ES-I3 (cell line): ENCODE results near the gene RYR2.
"Not testable (repeated sequence)": the region's sequence is repeated elsewhere in the genome, so short reads cannot be mapped to it uniquely, and the experiment has no call there.

ENCODE experiments used
- H3K36me3 ChIP-seq: 2 replicates; pipeline ENCODE4 v1.6.1; 2013; ENCODE audit warnings: mild to moderate bottlenecking, low read length, control low read depth, moderate library complexity; ENCODE audit not compliant: insufficient read depth
- H3K4me1 ChIP-seq: 2 replicates; pipeline ENCODE4 v1.6.1; 2013; ENCODE audit warnings: mild to moderate bottlenecking, control low read depth, low read length; ENCODE audit not compliant: insufficient read depth
- H3K9ac ChIP-seq: 2 replicates; pipeline ENCODE4 v1.6.1; 2013; ENCODE audit warnings: low read depth, mild to moderate bottlenecking, low read length, moderate library complexity
- H3K9me3 ChIP-seq: 2 replicates; pipeline ENCODE4 v1.6.1; 2013; ENCODE audit warnings: mild to moderate bottlenecking, low read length, moderate library complexity; ENCODE audit not compliant: control insufficient read depth, insufficient read depth

The RYR2 gene

GRCh38 chr1:237340892-237341291 lies 298.9 kb downstream of the RYR2 start:
- Histone ChIP-seq H3K9me3 (peaks cover 4% of the 10 kb centered on the region; the same call in 1 of the 2 replicates), H3K9ac (no peak overlapping the region), H3K36me3 (no peaks in the 10 kb centered on the region), H3K4me1 (peaks cover 24% of the 10 kb centered on the region; the same call in 1 of the 2 replicates)

GRCh38 chr1:237341391-237341790 lies 299.4 kb downstream of the RYR2 start:
- H3K36me3 ChIP-seq, result no peaks in the 10 kb centered on the region
- H3K4me1 ChIP-seq, result peaks cover 24% of the 10 kb centered on the region; the same call in 1 of the 2 replicates
- no peak overlapping the region for H3K9ac ChIP-seq
- H3K9me3 ChIP-seq, result peaks cover 4% of the 10 kb centered on the region; the same call in 1 of the 2 replicates

- Histone ChIP-seq H3K9me3 (peaks cover 4% of the 10 kb centered on the region; the same call in 1 of the 2 replicates), H3K9ac (no peak overlapping the region), H3K36me3 (no peaks in the 10 kb centered on the region), H3K4me1 (peaks cover 24% of the 10 kb centered on the region; the same call in 1 of the 2 replicates)
These were observed 300.7 kb downstream of the RYR2 start for GRCh38 chr1:237342730-237343129.

GRCh38 chr1:237352747-237353146 lies 310.8 kb downstream of the RYR2 start:
- Histone ChIP-seq H3K4me1 (no peaks in the 10 kb centered on the region), H3K36me3 (no peaks in the 10 kb centered on the region), H3K9ac (no peak overlapping the region), H3K9me3 (no peaks in the 10 kb centered on the region)

GRCh38 chr1:237353918-237354317 lies 311.9 kb downstream of the RYR2 start:
- Histone ChIP-seq H3K36me3 (no peaks in the 10 kb centered on the region), H3K9me3 (no peaks in the 10 kb centered on the region), H3K4me1 (no peaks in the 10 kb centered on the region), H3K9ac (no peak overlapping the region)

- no peaks in the 10 kb centered on the region for H3K4me1 ChIP-seq
- no peak overlapping the region for H3K9ac ChIP-seq
- no peaks in the 10 kb centered on the region for H3K9me3 ChIP-seq
- H3K36me3 ChIP-seq, result no peaks in the 10 kb centered on the region
These were observed 313.0 kb downstream of the RYR2 start for GRCh38 chr1:237355022-237355421.

- H3K9me3 ChIP-seq, result no peaks in the 10 kb centered on the region
- H3K36me3 ChIP-seq, result no peaks in the 10 kb centered on the region
- H3K4me1 ChIP-seq, result no peaks in the 10 kb centered on the region
- no peak overlapping the region for H3K9ac ChIP-seq
These were observed 316.6 kb downstream of the RYR2 start for GRCh38 chr1:237358555-237358954.

GRCh38 chr1:237367758-237368157 lies 325.8 kb downstream of the RYR2 start:
- Histone ChIP-seq H3K9me3 (no peaks in the 10 kb centered on the region), H3K9ac (no peak overlapping the region), H3K36me3 (no peaks in the 10 kb centered on the region), H3K4me1 (no peaks in the 10 kb centered on the region)

GRCh38 chr1:237371477-237371876 lies 329.5 kb downstream of the RYR2 start:
- H3K9me3 ChIP-seq, H3K36me3 ChIP-seq, H3K4me1 ChIP-seq, H3K9ac ChIP-seq: not testable (repeated sequence)

- Histone ChIP-seq H3K9ac (no peak overlapping the region), H3K36me3 (no peaks in the 10 kb centered on the region), H3K9me3 (no peaks in the 10 kb centered on the region), H3K4me1 (no peaks in the 10 kb centered on the region)
These were observed 341.8 kb downstream of the RYR2 start for GRCh38 chr1:237383791-237384190.

GRCh38 chr1:237384213-237384612 lies 342.2 kb downstream of the RYR2 start:
- Histone ChIP-seq H3K4me1 (no peaks in the 10 kb centered on the region), H3K9me3 (no peaks in the 10 kb centered on the region), H3K36me3 (no peaks in the 10 kb centered on the region), H3K9ac (no peak overlapping the region)

- no peaks in the 10 kb centered on the region for H3K4me1 ChIP-seq
These were observed 344.6 kb downstream of the RYR2 start for GRCh38 chr1:237386362-237387143.

GRCh38 chr1:237387144-237387505 lies 345.1 kb downstream of the RYR2 start:
- Histone ChIP-seq H3K9ac (no peak overlapping the region), H3K4me1 (no peaks in the 10 kb centered on the region), H3K36me3 (no peaks in the 10 kb centered on the region), H3K9me3 (no peaks in the 10 kb centered on the region)

More at GRCh38 chr1:237386362-237387143, 344.6 kb downstream of the RYR2 start:
- no peaks in the 10 kb centered on the region for H3K9me3 ChIP-seq
- H3K36me3 ChIP-seq, result no peaks in the 10 kb centered on the region
- H3K9ac ChIP-seq, result no peak overlapping the region

- Histone ChIP-seq H3K9me3 (no peaks in the 10 kb centered on the region), H3K4me1 (peaks cover 10% of the 10 kb centered on the region), H3K36me3 (no peaks in the 10 kb centered on the region), H3K9ac (no peak overlapping the region)
These were observed 348.8 kb downstream of the RYR2 start for GRCh38 chr1:237390823-237391222.

GRCh38 chr1:237393632-237394031 lies 351.6 kb downstream of the RYR2 start:
- peaks cover 15% of the 10 kb centered on the region for H3K4me1 ChIP-seq
- peaks cover 4% of the 10 kb centered on the region for H3K9me3 ChIP-seq
- no peaks in the 10 kb centered on the region for H3K36me3 ChIP-seq
- H3K9ac ChIP-seq, result no peak overlapping the region
